Breast epithelium (tissue), 3 donors: ENCODE data around the gene KCTD11.

ENCODE experiments used
- POLR2A ChIP-seq: fragments of 450-650 bp; IDR thresholded peaks from one replicate; pipeline ENCODE4 v1.6.1; 2016; ENCODE audit warnings: antibody characterized with exemption, mild to moderate bottlenecking, moderate library complexity
- POLR2AphosphoS5 ChIP-seq, 3 donors: sonication (generic); formaldehyde crosslinking; IDR thresholded peaks; one replicate each; pipeline ENCODE4 v1.6.1; 2017; ENCODE audit warnings: antibody characterized with exemption in 3 of 3
- TF ChIP-seq, protein P1 (sequence below), 3 donors: fragments of 450-650 bp; IDR thresholded peaks; one replicate each; pipeline ENCODE4 v1.5.1; 2016 to 2017; ENCODE audit warnings: antibody characterized with exemption in 3 of 3, mild to moderate bottlenecking in 3 of 3, moderate library complexity in 3 of 3

DNA sequence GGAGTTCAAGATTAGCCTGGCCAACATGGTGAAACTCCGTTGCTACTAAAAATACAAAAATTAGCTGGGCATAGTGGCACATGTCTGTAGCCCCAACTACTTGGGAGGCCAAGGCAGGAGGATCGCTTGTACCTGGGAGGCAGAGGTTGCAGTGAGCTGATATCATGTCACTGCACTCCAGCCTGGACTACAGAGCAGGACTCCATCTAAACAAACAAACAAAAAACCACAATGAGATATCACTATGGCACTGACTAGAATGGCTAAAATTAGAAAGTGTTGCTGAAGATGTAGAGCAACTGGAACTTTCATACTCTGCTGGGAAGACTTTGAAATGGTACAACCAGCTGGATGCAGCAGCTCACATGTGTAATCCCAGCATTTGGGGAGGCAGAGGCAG lies 22.4 kb downstream of the KCTD11 start:
- TF ChIP-seq, protein P1, sequence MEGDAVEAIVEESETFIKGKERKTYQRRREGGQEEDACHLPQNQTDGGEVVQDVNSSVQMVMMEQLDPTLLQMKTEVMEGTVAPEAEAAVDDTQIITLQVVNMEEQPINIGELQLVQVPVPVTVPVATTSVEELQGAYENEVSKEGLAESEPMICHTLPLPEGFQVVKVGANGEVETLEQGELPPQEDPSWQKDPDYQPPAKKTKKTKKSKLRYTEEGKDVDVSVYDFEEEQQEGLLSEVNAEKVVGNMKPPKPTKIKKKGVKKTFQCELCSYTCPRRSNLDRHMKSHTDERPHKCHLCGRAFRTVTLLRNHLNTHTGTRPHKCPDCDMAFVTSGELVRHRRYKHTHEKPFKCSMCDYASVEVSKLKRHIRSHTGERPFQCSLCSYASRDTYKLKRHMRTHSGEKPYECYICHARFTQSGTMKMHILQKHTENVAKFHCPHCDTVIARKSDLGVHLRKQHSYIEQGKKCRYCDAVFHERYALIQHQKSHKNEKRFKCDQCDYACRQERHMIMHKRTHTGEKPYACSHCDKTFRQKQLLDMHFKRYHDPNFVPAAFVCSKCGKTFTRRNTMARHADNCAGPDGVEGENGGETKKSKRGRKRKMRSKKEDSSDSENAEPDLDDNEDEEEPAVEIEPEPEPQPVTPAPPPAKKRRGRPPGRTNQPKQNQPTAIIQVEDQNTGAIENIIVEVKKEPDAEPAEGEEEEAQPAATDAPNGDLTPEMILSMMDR (IDR thresholded peaks at IDR 0.05), result no peak
- TF ChIP-seq POLR2A, result no peak
- no peak for TF ChIP-seq POLR2AphosphoS5 (IDR thresholded peaks at IDR 0.05)
